Hepatocyte (in vitro differentiated cells): Measurements from ENCODE around the gene NAP1L1.

Experiments used
- EZH2 ChIP-seq: fragments of 200-600 bp; sonication (generic); IDR thresholded peaks from 2 replicates; pipeline ENCODE4 v1.6.1; 2016; ENCODE audit warnings: antibody characterized with exemption, mild to moderate bottlenecking, borderline replicate concordance
- EZH2phosphoT487 ChIP-seq: fragments of 200-600 bp; sonication (generic); IDR thresholded peaks from one replicate; pipeline ENCODE4 v1.6.1; 2018; ENCODE audit warnings: antibody characterized with exemption, mild to moderate bottlenecking, low read depth, moderate library complexity; ENCODE audit not compliant: unreplicated experiment, severe bottlenecking
- TF ChIP-seq, protein P1 (sequence below): fragments of 200-600 bp; sonication (generic); IDR thresholded peaks from 2 replicates; pipeline ENCODE4 v1.5.1; 2016; ENCODE audit warnings: antibody characterized with exemption, mild to moderate bottlenecking; ENCODE audit not compliant: poor library complexity

DNA sequence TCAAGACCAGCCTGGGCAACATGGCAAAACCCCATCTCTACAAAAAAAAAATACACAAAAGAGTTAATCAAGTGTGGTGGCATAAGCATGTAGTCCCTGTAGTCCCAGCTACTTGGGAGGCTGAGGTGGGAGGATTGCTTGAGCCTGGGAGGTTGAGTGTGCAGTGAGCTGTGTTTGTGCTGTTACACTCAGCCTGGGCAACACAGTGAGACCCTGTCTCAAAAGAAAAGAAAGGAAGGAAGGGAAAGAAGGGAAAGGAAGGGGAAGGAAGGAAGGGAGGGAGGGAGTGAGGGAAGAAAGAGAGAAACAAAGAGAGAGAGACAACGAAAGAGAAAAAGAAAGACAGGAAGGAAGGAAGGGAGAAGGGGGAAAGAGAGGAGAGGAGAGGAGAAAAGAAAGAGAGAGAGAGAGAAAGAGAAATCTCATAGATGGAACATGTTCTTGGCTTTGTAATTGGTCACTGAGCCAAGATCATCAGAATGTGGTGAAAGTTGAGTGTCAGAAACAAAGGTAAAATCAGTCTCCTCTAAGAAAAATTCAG is 26.8 kb upstream of the NAP1L1 start:
- no peak for TF ChIP-seq EZH2
- TF ChIP-seq, protein P1, sequence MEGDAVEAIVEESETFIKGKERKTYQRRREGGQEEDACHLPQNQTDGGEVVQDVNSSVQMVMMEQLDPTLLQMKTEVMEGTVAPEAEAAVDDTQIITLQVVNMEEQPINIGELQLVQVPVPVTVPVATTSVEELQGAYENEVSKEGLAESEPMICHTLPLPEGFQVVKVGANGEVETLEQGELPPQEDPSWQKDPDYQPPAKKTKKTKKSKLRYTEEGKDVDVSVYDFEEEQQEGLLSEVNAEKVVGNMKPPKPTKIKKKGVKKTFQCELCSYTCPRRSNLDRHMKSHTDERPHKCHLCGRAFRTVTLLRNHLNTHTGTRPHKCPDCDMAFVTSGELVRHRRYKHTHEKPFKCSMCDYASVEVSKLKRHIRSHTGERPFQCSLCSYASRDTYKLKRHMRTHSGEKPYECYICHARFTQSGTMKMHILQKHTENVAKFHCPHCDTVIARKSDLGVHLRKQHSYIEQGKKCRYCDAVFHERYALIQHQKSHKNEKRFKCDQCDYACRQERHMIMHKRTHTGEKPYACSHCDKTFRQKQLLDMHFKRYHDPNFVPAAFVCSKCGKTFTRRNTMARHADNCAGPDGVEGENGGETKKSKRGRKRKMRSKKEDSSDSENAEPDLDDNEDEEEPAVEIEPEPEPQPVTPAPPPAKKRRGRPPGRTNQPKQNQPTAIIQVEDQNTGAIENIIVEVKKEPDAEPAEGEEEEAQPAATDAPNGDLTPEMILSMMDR = no peak
- no peak for TF ChIP-seq EZH2phosphoT487
